ENCODE results near the gene KRT6C.

DNA sequence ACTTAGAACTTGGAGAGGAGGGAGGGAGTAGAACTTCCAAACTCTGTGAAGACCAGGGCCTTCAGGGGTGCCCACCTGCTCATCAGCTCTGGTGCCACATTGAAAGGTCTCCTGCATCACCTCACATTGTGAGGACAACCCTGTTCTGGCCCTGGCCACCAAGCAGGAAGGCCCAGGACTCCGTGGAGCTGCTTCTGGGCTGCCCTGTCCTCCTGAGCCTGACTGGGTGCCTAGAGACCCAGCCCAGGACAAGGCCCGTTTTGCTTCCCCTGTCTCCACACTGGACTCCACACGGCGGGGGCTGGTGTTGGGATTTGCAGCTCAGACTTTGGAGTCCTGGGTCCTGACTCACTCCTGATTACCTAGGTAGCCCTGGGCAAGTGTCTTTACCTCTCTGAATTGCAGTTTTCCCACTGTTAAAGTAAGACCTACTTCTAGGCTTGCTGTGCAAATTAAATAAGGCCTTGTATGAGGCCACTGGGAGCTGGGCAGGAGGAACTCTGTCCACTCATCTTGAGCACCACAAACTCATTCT, 55.0 kb downstream of the KRT6C start:
- no peak for TF ChIP-seq GATA2 (IDR thresholded peaks at IDR 0.05; ENCODE audit: low read depth, low read length)
- TF ChIP-seq GATA3 (IDR thresholded peaks at IDR 0.05; ENCODE audit: low read depth, low read length): no peak
